Ishikawa (cell line): ENCODE data around the gene LACTB.

ENCODE experiments used
- CEBPB ChIP-seq: IDR thresholded peaks from 2 replicates; pipeline ENCODE4 v1.6.1; 2012
- CREB1 ChIP-seq: IDR thresholded peaks from 2 replicates; pipeline ENCODE4 v1.6.1; 2012; ENCODE audit warnings: low read depth
- EGR1 ChIP-seq: IDR thresholded peaks from 2 replicates; pipeline ENCODE4 v1.6.1; 2012
- EP300 ChIP-seq: IDR thresholded peaks from 2 replicates; pipeline ENCODE4 v1.6.1; 2012; ENCODE audit warnings: borderline replicate concordance
- FOXM1 ChIP-seq: IDR thresholded peaks from 2 replicates; pipeline ENCODE4 v1.6.1; 2012; ENCODE audit warnings: low read depth, borderline replicate concordance
- NFIC ChIP-seq: IDR thresholded peaks from 2 replicates; pipeline ENCODE4 v1.6.1; 2012
- RAD21 ChIP-seq: IDR thresholded peaks from 2 replicates; pipeline ENCODE4 v1.6.1; 2012; ENCODE audit warnings: low read depth
- TAF1 ChIP-seq: IDR thresholded peaks from 2 replicates; pipeline ENCODE4 v1.6.1; 2012; ENCODE audit warnings: low read depth, mild to moderate bottlenecking
- TCF12 ChIP-seq: IDR thresholded peaks from 2 replicates; pipeline ENCODE4 v1.6.1; 2012; ENCODE audit warnings: low read depth
- TEAD4 ChIP-seq: IDR thresholded peaks from 2 replicates; pipeline ENCODE4 v1.6.1; 2012
- YY1 ChIP-seq: IDR thresholded peaks from 2 replicates; pipeline ENCODE4 v1.6.1; 2012; ENCODE audit warnings: low read depth
- ZBTB7A ChIP-seq: IDR thresholded peaks from 2 replicates; pipeline ENCODE4 v1.6.1; 2012; ENCODE audit warnings: low read depth
- TF ChIP-seq, protein P1 (sequence below): IDR thresholded peaks from 2 replicates; pipeline ENCODE4 v1.6.1; 2012
- TF ChIP-seq, protein P2 (sequence below): IDR thresholded peaks from 2 replicates; pipeline ENCODE4 v1.6.1; 2012
- TF ChIP-seq, protein P3 (sequence below): IDR thresholded peaks from 2 replicates; pipeline ENCODE4 v1.6.1; 2012; ENCODE audit warnings: low read depth, mild to moderate bottlenecking

Gene LACTB

DNA sequence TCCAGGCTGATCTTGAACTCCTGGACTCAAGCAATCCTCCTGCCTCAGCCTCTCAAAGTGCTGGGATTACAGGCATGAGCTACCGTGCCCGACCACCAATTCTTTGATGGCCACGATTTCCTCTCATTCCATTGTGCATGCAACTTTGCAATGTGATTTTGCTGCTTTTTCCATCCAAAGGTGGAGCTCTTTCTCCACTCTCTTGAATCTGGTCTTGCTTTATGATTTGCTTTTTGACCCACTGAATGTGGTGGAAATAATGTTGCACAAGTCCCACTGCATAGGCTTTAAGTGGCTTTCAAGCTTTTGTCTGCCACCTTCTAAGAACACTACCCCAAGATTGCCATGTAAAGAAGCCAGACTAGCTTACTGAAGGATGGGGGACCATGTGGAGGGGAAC lies 25.0 kb downstream of the LACTB start:
- no peak for TF ChIP-seq CEBPB
- peak; percentile 39; the same call in 1 of the 2 replicates for TF ChIP-seq RAD21
- TF ChIP-seq CREB1, result no peak
- TF ChIP-seq, protein P1, sequence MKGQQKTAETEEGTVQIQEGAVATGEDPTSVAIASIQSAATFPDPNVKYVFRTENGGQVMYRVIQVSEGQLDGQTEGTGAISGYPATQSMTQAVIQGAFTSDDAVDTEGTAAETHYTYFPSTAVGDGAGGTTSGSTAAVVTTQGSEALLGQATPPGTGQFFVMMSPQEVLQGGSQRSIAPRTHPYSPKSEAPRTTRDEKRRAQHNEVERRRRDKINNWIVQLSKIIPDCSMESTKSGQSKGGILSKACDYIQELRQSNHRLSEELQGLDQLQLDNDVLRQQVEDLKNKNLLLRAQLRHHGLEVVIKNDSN, result no peak
- TF ChIP-seq YY1, result no peak
- no peak for TF ChIP-seq EP300
- no peak for TF ChIP-seq TCF12

DNA sequence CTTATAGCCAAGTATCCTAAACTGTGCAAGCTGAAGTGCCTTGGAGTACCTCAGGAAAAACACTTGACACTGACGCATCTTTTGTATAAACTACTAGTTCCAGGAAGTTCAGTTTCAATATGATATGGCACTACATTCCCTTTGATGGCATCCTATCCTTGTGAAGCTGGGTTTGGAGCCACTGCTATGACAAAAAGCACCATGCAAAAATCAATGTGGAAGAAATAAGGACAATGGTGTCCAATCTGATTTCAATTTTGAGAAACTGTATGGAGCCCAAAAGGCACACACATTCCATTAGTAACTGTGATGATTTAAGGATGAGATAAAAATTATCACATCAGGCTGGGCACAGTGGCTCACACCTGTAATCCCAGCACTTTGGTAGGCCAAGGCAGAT lies 30.0 kb downstream of the LACTB start:
- TF ChIP-seq RAD21 (no peak), YY1 (no peak), TCF12 (no peak), CREB1 (no peak), EGR1 (no peak), TEAD4 (no peak), NFIC (no peak), FOXM1 (no peak), ZBTB7A (no peak), CEBPB (no peak), EP300 (no peak), TAF1 (no peak)
- TF ChIP-seq, protein P2, sequence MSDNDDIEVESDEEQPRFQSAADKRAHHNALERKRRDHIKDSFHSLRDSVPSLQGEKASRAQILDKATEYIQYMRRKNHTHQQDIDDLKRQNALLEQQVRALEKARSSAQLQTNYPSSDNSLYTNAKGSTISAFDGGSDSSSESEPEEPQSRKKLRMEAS, result no peak
- TF ChIP-seq, protein P3, sequence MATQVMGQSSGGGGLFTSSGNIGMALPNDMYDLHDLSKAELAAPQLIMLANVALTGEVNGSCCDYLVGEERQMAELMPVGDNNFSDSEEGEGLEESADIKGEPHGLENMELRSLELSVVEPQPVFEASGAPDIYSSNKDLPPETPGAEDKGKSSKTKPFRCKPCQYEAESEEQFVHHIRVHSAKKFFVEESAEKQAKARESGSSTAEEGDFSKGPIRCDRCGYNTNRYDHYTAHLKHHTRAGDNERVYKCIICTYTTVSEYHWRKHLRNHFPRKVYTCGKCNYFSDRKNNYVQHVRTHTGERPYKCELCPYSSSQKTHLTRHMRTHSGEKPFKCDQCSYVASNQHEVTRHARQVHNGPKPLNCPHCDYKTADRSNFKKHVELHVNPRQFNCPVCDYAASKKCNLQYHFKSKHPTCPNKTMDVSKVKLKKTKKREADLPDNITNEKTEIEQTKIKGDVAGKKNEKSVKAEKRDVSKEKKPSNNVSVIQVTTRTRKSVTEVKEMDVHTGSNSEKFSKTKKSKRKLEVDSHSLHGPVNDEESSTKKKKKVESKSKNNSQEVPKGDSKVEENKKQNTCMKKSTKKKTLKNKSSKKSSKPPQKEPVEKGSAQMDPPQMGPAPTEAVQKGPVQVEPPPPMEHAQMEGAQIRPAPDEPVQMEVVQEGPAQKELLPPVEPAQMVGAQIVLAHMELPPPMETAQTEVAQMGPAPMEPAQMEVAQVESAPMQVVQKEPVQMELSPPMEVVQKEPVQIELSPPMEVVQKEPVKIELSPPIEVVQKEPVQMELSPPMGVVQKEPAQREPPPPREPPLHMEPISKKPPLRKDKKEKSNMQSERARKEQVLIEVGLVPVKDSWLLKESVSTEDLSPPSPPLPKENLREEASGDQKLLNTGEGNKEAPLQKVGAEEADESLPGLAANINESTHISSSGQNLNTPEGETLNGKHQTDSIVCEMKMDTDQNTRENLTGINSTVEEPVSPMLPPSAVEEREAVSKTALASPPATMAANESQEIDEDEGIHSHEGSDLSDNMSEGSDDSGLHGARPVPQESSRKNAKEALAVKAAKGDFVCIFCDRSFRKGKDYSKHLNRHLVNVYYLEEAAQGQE, result no peak
- TF ChIP-seq, protein P1, result no peak

DNA sequence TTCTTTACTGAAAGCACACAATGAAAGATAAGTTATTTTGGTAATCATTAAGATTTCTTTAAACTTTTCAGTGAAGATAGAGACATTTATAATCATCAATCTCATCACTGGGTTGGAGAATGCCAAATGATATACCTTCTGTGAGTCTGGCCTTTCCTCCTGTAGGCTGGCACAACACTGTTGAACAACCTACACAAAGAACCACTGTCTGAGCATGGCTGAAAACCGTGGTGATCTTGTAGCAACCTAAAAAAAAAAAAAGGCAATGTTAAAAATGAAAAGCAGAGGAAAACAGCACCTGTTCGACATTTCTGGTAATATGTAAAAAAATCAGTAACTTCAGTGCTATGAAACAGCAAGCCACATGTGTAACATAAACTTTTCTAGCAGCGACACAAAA lies 33.8 kb downstream of the LACTB start:
- TF ChIP-seq TEAD4 (no peak), CREB1 (no peak), TAF1 (no peak), RAD21 (no peak)

DNA sequence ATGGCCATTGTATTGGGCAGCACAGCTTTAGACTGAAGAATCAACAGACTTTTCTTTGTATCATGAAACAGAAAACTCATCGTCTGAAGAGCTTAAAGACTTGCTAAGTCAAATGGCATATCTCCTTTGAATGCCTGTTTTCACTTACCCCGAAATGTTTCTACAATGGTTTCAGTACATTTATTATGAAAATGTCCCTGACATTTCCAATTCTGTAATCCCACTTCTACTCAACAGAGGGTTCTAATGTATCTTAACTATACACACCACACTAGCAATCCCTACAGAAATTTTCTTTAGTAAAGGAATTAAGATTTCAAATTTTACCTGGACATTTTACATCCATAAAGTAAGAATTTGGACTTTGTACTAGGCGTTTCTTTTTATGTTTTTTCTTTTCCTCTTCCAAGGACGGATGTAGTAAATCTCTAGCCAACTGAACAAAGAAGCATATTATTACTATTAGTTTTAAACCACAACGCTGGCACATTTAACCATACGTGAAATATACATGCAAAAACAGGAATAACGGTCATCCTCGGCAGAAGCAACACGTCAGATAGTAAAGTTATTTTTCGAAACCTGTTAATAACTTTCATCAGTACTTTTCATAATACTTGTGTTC lies 34.5 kb downstream of the LACTB start:
- TF ChIP-seq TAF1 (no peak), FOXM1 (no peak), TCF12 (no peak), EGR1 (no peak)
- TF ChIP-seq, protein P2, result no peak

DNA sequence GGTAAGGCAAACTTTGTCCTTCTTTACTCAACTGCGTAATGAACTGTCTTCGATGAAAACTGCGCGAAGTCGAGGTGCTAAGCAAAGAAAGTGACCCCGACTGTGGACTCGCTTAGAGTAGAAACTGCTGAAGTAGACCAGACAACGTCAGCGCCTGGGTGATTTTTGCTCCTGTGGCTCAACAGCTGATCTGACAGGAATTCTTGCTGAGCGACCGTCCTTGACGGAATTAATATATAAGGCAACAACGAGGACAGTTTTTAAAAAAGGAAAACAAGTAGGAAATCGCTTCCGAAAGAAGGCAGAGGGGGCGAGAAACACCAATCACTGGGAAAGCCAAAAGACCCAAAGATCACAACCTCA lies 35.1 kb downstream of the LACTB start:
- TF ChIP-seq TEAD4 (peak; percentile 36; the same call in 1 of the 2 replicates), TAF1 (no peak)

DNA sequence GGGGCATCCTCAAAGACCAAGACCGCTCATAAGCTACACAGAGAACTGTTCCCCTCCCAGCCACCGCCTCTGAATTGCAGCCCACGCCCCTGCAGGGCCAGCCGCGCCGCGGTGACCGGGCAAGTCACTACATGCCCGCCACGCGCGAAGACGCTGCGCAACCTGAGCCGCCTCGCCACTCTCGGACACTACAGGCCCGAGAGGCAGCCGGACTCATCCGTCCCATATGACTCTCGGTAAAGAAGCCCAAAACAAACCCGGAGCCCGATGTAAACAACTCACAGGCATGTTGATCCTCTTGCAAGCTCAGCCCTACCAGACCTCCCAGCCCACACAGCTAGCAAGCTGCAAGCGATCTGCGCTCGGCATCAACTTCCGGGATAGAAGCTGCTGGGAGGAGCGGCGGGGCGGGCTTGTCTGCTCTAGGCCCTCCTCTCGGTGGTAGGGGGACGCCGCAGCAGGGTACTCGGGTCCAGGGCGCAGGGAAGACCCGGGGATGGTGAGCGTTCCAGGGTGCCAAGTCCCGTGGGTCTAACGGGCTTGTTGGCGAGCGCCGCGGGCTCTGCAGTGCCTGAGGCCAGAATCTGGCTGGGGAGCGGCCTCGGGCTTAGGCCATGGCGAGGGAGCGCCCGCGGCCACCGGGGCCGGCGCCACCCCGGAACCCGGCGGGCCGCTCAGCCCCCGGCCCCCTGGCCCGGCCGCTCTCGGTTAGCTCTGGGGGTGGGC lies 35.6 kb downstream of the LACTB start, which contains the start of gene RPS27L:
Gene RPS27L, minus strand, starts transcription at position 360 of the 726 bp plus-strand sequence. Its CDS starts 72 bp downstream, at position 288.
- TF ChIP-seq CREB1 (no peak), TAF1 (peak; percentile 95), TCF12 (peak; percentile 60; the same call in 1 of the 2 replicates), FOXM1 (no peak), NFIC (no peak), ZBTB7A (peak; percentile 67; the same call in 1 of the 2 replicates), EP300 (peak; percentile 16; the same call in 1 of the 2 replicates), YY1 (peak; percentile 49; the same call in 1 of the 2 replicates), EGR1 (peak; percentile 22)
- TF ChIP-seq, protein P2, result peak; percentile 90
- TF ChIP-seq, protein P3, result no peak
- TF ChIP-seq, protein P1, result no peak
